ENCODE measurements around the gene HABP2.

- TF ChIP-seq CTCF (IDR thresholded peaks at IDR 0.05) (no peak), POLR2A (IDR thresholded peaks at IDR 0.05) (no peak)
Measured at GRCh38 chr10:113627836-113628235, 75.0 kb downstream of the HABP2 start.

Data from heart left ventricle (tissue), 13 donors.